Measurements from ENCODE around the gene PHF20. TPM values are rescaled to one million over a fixed set of nuclear protein-coding genes. Genes with fewer than 3 reads are reported as not detected.
"Not testable (repeated sequence)": the region's sequence is repeated elsewhere in the genome, so short reads cannot be mapped to it uniquely, and the experiment has no call there.

The PHF20 gene
- total RNA-seq, 4 donors from 2014 or later = 42.0 to 55.9 (median 49.2) TPM

GRCh38 chr20:35741892-35742740 lies 29.7 kb upstream of the PHF20 start, which contains the start of gene RBM39:
Gene RBM39 (minus strand): TSS chr20:35742260. CDS start chr20:35740874, 1,386 bp downstream.
- peak within 1 kb of the TSS; percentile 98 to 100 (median 100) for H3K27ac ChIP-seq

GRCh38 chr20:35742741-35743523 lies 28.9 kb upstream of the PHF20 start:
- TF ChIP-seq EP300 (IDR thresholded peaks at IDR 0.05) = no peak
- TF ChIP-seq POLR2A (IDR thresholded peaks at IDR 0.05) = no peak
- TF ChIP-seq CTCF (IDR thresholded peaks at IDR 0.05) = no peak
- no peak for TF ChIP-seq POLR2AphosphoS5 (IDR thresholded peaks at IDR 0.05)
- H3K27me3 ChIP-seq = no peaks in the 10 kb centered on the region
- no peaks in the 10 kb centered on the region for H3K9me3 ChIP-seq
- peaks cover 4 to 26% of the 10 kb centered on the region in 2 donors for H3K36me3 ChIP-seq
- peak overlapping the region; percentile 92 to 100 (median 96) for H3K27ac ChIP-seq
- H3K4me3 ChIP-seq = peak overlapping the region; percentile 81 to 94
- peaks cover 3 to 39% (median 16%) of the 10 kb centered on the region in 3 donors for H3K4me1 ChIP-seq
- 2 to 7% methylated on average over 8 of the region's 8 CpGs for WGBS, 2 donors (ENCODE audit: low coverage in 1 of 2)
- no peak for ATAC-seq

More at GRCh38 chr20:35741892-35742740, 29.7 kb upstream of the PHF20 start, which contains the start of gene RBM39:
- TF ChIP-seq POLR2A (IDR thresholded peaks at IDR 0.05) (peak; percentile 90 to 95), CTCF (IDR thresholded peaks at IDR 0.05) (peak; percentile 12 to 58 (median 56)), EP300 (IDR thresholded peaks at IDR 0.05) (no peak), POLR2AphosphoS5 (IDR thresholded peaks at IDR 0.05) (peak; percentile 99)
- H3K4me1 ChIP-seq = peaks cover 3 to 48% (median 16%) of the 10 kb centered on the region in 3 donors
- no peaks in the 10 kb centered on the region for H3K9me3 ChIP-seq
- H3K36me3 ChIP-seq = peaks cover 4 to 35% of the 10 kb centered on the region in 2 donors
- peak; percentile 96 for ATAC-seq
- no peaks in the 10 kb centered on the region for H3K27me3 ChIP-seq
- WGBS, 2 donors (ENCODE audit: low coverage in 1 of 2) = 0% methylated on average over 8 to 14 of the region's 66 CpGs
- peak within 1 kb of the TSS; percentile 81 to 94 for H3K4me3 ChIP-seq

- Histone ChIP-seq H3K4me1 (peaks cover 3 to 30% (median 10%) of the 10 kb centered on the region in 3 donors), H3K27me3 (no peaks in the 10 kb centered on the region), H3K4me3 (no peak overlapping the region), H3K9me3 (no peaks in the 10 kb centered on the region), H3K27ac (peak overlapping the region; percentile 92 to 100 (median 96)), H3K36me3 (peaks cover 0 to 17% of the 10 kb centered on the region in 2 donors)
- TF ChIP-seq EP300 (IDR thresholded peaks at IDR 0.05) (no peak), CTCF (IDR thresholded peaks at IDR 0.05) (no peak), POLR2A (IDR thresholded peaks at IDR 0.05) (no peak), POLR2AphosphoS5 (IDR thresholded peaks at IDR 0.05) (no peak)
- WGBS, 2 donors (ENCODE audit: low coverage in 1 of 2) = 76 to 84% methylated on average over 8 to 11 of the region's 15 CpGs
- ATAC-seq = no peak
These were observed 27.9 kb upstream of the PHF20 start for GRCh38 chr20:35743693-35744491.

- WGBS, 2 donors (ENCODE audit: low coverage in 1 of 2) = 75 to 83% methylated on average over 2 to 3 of the region's 3 CpGs
- peak overlapping the region in 2 of 4 donors; percentile 93 to 100 for H3K27ac ChIP-seq
- peaks cover 0 to 11% of the 10 kb centered on the region in 2 donors for H3K36me3 ChIP-seq
- H3K4me1 ChIP-seq = peaks cover 0 to 24% (median 10%) of the 10 kb centered on the region in 3 donors
- not testable (repeated sequence) for ATAC-seq, H3K4me3 ChIP-seq, H3K27me3 ChIP-seq, H3K9me3 ChIP-seq
These were observed 27.3 kb upstream of the PHF20 start for GRCh38 chr20:35744492-35744841.

Data from gastroesophageal sphincter (tissue), 4 donors.